RPMI7951 (cell line): Measurements from ENCODE around the gene DHRS7B. TPM values are rescaled to one million over a fixed set of nuclear protein-coding genes. Genes with fewer than 3 reads are reported as not detected.
"Not testable (repeated sequence)": the region's sequence is repeated elsewhere in the genome, so short reads cannot be mapped to it uniquely, and the experiment has no call there.

Source experiments
- DNase-seq: peaks from one replicate; pipeline ENCODE4 v3.0.0-alpha.2; 2012; ENCODE audit warnings: low read depth
- total RNA-seq: library from RNA; depleted of rRNA; stranded (reverse); fragments of >200 nt; shearing (Covaris generic); gene quantifications from 2 replicates; pipeline ENCODE4 v1.2.3, GENCODE V29; 2014

DHRS7B gene
- total RNA-seq, 1 experiment from 2014 or later, result 15.9 TPM

DNA sequence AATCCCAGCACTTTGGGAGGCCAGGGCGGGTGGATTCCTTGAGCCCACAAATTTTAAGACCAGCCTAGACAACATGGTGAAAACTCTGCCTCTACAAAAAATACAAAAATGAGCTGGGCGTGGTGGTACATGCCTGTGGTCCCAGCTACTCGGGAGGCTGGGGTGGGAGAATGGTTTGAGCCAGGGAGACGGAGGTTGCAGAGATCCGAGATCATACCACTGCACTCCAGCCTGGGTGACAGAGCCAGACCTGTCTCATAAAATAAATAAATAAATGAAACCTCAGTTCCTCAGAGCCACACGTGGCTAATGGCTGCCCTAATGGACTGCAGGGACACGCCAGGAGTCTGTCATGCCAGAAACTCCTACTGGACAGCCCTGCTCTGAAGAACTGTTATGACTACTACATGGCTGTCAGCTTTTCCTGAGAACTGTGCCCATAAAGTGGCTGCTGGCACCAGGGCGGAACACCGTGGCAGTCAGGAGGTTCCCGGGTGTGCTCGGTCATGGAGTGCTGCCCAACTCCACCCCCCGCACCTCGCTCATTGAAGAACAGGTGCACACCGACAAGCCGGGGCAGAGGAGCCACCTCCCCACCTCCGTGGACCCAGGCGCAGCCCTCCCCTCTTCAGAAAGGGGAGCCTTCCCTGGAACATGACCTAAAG, 82.9 kb downstream of the DHRS7B start:
- DNase-seq, result no peak

DNA sequence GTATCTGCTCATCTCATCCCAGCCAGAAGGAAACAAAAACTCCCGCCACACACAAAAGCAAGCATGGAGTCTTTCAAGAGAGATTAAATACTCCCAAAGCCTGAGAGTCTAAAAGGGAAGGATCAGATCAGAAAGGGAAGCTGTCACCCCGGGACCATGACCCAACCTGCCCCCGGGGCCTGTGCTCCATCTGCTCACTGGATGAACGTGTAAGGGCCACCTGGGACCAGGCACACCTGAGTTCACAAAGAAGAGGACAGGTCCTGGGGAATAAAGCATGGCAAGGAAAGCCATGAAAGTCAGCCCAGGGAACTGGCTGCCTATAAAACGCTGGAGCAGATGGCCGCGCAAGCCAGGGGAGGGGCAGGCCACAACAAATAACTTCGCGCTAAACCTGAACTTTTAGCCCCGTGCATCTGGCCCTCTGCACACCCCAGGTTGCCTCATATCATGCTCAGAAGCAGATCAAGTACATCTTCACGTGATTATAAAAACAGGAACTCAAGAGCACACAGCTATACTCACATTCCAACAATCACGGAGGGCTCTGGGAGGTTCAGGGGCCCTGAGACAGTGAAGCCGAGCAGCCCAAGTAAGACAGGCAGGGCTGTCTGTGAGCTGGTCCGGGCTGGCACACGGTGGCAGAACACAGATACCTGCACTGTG, 83.8 kb downstream of the DHRS7B start:
- DNase-seq, result no peak

- no peak for DNase-seq
These were observed 85.2 kb downstream of the DHRS7B start for GRCh38 chr17:21211825-21212479.

DNA sequence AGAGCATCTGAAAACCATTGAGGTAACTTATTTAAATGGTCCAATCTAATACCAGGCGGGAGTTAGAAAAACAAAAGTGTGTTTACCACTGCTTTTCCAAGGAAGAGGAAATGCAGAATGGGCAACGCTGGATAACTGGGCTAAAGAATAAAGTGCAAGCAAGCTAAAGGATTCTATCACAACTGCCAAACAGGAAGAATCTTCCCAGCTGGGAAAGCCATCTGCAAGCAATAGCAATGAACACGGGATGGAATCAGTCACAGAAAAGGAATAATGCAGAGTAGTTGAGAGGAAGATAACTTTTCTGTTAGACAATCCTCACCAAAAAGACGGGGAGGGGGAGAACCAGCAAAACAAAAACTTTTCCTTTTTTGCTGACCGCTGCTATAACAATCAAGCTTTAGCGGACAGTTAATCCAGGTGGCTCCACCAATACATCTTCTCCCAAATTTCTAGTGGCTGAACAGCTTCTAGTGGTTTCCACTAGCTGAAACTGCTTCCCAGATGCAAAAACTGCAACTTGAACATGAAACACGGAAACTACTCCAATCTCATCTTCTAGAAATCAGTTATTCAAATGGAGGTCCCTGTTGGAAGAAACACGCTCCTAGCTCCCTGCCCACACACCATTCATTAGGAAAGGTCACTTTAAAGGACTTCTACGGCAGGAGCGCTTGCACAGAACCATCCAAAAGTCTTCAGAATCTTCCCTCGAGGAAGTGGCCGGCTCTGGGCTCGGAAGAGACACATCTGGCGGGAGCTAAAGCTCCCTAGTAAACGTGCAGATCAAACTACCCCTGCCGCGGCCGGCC, 86.3 kb downstream of the DHRS7B start:
- no peak for DNase-seq

- DNase-seq, result peak; percentile 31
These were observed 86.9 kb downstream of the DHRS7B start for GRCh38 chr17:21213638-21214014.

GRCh38 chr17:21214015-21214776, 87.4 kb downstream of the DHRS7B start, which contains the start of gene TMEM11:
Gene TMEM11, minus strand, starts transcription at chr17:21214161. Its CDS starts 9 bp downstream, at chr17:21214152.
- DNase-seq, result peak; percentile 90

DNA sequence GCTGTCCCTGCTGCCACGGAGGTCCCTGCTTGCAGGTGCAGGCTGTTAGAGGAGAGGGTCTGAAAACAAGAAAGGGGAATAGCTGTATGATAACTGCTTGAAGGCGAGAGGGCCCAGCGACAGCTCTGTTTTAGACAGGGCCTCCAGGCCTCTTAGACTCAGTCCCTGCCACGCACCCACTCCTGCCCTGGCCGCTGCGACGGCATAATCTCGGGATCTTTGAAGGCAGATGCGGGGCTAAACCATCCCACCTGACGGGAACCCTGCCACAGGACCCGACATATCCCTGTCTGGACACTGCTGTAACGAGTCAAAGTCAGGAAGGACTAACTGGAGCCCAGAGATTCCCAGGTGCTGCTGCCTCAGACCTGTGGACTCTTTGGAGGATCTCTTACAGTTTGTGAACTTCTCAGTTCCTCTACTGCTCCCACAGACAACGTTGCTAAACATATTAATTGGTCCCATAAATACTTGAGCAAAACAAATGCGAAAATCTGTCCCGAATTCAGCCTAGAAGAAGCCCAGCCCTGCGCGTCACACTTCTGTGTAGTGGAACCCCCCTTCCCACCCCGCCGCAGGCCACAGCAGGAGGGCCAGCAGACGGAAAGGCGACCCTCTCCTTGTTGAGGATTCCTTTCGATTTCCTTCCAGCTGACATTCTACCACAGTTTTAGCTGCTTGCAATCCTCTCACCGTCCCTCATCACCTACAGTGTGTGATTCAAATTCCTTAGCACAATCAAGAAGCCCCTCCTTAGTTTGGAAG, 88.2 kb downstream of the DHRS7B start:
- DNase-seq, result no peak

DNA sequence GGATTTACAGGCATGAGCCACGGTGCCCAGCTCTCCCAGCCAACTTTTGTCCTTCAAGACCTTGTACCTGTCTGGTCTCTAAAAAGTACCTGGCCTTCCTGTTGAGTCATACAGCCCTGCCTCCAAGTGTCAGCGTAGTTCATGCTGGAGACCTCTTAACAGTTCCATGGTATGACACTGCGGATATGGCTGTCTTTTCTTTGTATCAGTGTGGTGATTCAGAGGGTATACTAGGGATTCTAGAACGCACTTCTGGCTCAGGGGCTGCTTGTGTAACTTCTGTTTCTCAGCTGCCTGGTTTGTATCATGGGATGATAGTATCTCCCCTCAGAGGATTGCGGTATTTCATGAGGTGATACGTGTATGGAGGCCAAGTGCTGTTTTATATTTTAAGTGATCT, 89.2 kb downstream of the DHRS7B start:
- DNase-seq, result no peak

- DNase-seq, result no peak
These were observed 90.6 kb downstream of the DHRS7B start for GRCh38 chr17:21217346-21217745.

DNA sequence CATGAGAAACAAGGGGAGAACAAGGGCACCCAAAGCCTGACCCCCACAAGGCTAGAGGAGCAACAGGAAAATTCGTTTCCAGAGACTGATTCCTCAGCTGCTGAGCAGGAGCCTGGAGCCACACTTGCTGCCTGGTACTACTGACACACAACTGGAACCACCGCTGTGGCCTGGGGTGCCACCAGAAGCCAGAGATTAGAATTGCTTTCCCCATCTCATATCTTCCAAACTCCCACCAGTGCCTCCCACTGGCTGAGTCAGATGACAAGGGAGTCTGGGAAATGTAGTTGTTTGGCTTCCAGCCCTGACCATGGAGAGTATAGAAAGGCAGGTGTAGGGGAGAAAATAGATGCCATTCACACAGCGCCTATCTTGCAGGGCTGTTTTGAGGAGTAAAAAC, 91.3 kb downstream of the DHRS7B start:
- DNase-seq, result no peak

GRCh38 chr17:21218831-21219380, 92.1 kb downstream of the DHRS7B start:
- no peak for DNase-seq

DNA sequence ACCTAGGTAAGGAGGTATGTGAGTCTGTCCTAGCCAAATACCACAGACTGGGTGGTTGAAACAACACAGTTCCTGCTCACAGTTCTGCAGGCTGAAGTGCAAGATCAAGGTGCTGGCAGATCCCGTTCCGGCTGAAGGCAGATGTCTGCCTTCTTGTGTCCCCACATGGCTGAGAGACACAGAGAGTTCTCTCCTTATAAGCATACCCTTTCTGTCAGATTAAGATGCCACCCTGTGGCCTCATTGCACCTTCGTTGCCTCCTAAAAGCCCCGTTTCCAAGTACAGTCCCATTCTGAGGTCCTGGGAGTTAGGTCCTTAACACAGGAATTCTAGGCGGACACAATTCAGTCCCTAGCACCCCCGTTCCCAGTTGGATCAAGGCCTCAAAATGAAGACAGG, 96.3 kb downstream of the DHRS7B start:
- DNase-seq, result no peak

- DNase-seq, result not testable (repeated sequence)
These were observed 100.5 kb downstream of the DHRS7B start for GRCh38 chr17:21227277-21227676.

DNA sequence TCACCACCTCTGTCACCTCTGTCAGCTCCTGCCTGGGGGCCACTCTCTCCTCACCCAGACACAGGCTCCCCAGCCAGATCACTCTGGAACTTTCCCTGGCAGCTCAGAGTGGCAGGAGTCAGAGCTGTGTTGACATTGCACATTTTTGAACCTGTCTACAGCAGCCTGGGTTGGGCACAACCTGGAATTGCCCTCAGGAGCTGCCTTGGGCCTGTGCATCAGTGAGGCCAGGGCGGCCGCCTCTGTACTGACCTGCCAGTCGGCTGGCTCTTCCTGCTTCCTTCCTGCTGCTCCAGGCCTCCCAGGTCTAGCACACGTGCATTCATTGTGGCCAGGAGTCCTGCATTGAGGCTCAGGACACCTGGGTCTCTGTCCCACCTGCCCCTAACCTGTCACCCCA, 101.3 kb downstream of the DHRS7B start:
- DNase-seq, result no peak

GRCh38 chr17:21228845-21229244, 102.1 kb downstream of the DHRS7B start:
- DNase-seq, result no peak

GRCh38 chr17:21231533-21231932, 104.8 kb downstream of the DHRS7B start:
- no peak for DNase-seq

GRCh38 chr17:21232033-21232749, 105.4 kb downstream of the DHRS7B start:
- DNase-seq, result no peak

DNA sequence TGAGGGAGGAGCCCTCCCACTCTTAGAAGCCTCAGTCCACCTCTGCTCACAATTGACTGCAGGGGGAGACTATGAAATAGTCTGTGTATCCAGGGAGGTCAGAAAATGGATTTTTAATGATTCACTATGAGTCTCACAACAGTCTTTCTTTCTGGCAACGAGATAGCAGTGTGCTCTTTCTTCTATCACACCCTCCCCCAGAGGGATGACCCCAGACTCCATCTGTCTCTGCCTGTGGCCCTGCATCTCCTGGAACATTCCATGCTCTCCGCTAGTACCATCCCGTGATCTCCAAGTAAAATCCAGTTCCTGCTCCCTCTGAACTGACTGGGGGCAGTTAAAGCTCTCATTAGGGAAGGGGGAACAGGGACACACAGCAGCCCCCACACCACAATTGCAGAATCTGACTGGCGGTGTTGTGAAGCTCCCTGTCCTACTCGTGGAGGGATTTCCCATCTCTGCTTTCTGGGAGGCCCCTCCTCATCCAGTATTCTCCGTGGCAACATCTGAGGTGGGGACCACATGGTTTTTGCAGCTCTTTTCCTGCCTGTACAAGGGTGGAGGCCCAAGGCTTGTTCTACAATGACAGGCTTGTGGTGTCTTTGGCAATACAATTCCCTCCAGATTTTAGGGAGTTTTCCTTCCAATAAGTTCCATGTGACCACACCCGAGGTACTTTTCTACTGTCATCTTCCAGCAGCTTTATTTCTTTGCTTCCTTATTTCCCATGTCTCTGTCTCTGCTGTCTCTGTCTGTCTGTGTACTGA, 107.0 kb downstream of the DHRS7B start:
- DNase-seq, result no peak

- DNase-seq, result no peak
These were observed 109.2 kb downstream of the DHRS7B start for GRCh38 chr17:21235921-21236320.
